ENCODE measurements around the gene STN1.

DNA sequence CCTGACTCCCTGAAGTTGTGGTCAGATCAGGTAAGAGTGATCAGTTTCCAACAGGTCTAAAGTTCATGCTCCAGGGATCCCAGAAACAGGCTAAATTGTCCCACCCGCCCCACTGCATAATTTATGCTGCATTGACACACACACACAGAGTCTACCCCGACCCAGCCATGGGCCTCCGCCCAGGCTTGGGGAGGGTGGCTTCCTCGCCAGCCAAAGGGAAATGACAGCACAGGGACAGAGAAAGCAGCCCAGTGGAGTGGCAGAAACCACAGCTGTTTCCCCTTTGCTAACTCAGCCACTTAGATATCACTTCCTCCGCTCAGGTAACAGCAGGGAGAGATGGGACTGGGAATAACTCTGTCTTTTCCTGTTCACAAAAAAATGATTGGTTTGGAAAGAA lies 72.0 kb downstream of the STN1 start:
- TF ChIP-seq, protein P1, sequence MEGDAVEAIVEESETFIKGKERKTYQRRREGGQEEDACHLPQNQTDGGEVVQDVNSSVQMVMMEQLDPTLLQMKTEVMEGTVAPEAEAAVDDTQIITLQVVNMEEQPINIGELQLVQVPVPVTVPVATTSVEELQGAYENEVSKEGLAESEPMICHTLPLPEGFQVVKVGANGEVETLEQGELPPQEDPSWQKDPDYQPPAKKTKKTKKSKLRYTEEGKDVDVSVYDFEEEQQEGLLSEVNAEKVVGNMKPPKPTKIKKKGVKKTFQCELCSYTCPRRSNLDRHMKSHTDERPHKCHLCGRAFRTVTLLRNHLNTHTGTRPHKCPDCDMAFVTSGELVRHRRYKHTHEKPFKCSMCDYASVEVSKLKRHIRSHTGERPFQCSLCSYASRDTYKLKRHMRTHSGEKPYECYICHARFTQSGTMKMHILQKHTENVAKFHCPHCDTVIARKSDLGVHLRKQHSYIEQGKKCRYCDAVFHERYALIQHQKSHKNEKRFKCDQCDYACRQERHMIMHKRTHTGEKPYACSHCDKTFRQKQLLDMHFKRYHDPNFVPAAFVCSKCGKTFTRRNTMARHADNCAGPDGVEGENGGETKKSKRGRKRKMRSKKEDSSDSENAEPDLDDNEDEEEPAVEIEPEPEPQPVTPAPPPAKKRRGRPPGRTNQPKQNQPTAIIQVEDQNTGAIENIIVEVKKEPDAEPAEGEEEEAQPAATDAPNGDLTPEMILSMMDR (IDR thresholded peaks at IDR 0.05 in 2 of 3, conservative IDR thresholded peaks at IDR 0.05 in 1 of 3; ENCODE audit: borderline replicate concordance in 1 of 3, insufficient read depth in 1 of 3, low read depth in 2 of 3, low read length in 2 of 3) = no peak
- TF ChIP-seq SRF (IDR thresholded peaks at IDR 0.05; ENCODE audit: low read depth) = no peak
- no peak for TF ChIP-seq POLR2AphosphoS5 (IDR thresholded peaks at IDR 0.05; ENCODE audit: low read depth, low read length)
- no peak for TF ChIP-seq ZNF274 (IDR thresholded peaks at IDR 0.05; ENCODE audit: low read depth, low read length)
- TF ChIP-seq, protein P2, sequence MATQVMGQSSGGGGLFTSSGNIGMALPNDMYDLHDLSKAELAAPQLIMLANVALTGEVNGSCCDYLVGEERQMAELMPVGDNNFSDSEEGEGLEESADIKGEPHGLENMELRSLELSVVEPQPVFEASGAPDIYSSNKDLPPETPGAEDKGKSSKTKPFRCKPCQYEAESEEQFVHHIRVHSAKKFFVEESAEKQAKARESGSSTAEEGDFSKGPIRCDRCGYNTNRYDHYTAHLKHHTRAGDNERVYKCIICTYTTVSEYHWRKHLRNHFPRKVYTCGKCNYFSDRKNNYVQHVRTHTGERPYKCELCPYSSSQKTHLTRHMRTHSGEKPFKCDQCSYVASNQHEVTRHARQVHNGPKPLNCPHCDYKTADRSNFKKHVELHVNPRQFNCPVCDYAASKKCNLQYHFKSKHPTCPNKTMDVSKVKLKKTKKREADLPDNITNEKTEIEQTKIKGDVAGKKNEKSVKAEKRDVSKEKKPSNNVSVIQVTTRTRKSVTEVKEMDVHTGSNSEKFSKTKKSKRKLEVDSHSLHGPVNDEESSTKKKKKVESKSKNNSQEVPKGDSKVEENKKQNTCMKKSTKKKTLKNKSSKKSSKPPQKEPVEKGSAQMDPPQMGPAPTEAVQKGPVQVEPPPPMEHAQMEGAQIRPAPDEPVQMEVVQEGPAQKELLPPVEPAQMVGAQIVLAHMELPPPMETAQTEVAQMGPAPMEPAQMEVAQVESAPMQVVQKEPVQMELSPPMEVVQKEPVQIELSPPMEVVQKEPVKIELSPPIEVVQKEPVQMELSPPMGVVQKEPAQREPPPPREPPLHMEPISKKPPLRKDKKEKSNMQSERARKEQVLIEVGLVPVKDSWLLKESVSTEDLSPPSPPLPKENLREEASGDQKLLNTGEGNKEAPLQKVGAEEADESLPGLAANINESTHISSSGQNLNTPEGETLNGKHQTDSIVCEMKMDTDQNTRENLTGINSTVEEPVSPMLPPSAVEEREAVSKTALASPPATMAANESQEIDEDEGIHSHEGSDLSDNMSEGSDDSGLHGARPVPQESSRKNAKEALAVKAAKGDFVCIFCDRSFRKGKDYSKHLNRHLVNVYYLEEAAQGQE (IDR thresholded peaks at IDR 0.05; ENCODE audit: low read depth) = no peak
- no peak for TF ChIP-seq JUND (IDR thresholded peaks at IDR 0.05)
- TF ChIP-seq, protein P3, sequence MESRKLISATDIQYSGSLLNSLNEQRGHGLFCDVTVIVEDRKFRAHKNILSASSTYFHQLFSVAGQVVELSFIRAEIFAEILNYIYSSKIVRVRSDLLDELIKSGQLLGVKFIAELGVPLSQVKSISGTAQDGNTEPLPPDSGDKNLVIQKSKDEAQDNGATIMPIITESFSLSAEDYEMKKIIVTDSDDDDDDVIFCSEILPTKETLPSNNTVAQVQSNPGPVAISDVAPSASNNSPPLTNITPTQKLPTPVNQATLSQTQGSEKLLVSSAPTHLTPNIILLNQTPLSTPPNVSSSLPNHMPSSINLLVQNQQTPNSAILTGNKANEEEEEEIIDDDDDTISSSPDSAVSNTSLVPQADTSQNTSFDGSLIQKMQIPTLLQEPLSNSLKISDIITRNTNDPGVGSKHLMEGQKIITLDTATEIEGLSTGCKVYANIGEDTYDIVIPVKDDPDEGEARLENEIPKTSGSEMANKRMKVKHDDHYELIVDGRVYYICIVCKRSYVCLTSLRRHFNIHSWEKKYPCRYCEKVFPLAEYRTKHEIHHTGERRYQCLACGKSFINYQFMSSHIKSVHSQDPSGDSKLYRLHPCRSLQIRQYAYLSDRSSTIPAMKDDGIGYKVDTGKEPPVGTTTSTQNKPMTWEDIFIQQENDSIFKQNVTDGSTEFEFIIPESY (IDR thresholded peaks at IDR 0.05; ENCODE audit: extremely low read depth, insufficient replicate concordance, low read length) = no peak
- no peak for TF ChIP-seq CBX3 (IDR thresholded peaks at IDR 0.05; ENCODE audit: low read depth)
- TF ChIP-seq POLR2A (IDR thresholded peaks at IDR 0.05; ENCODE audit: borderline replicate concordance, extremely low read depth, insufficient read depth, insufficient read length) = no peak
- no peak for TF ChIP-seq EGR1 (IDR thresholded peaks at IDR 0.05; ENCODE audit: low read depth)
- no peak for TF ChIP-seq YY1 (IDR thresholded peaks at IDR 0.05; ENCODE audit: extremely low read depth, insufficient replicate concordance, low read depth, low read length)
- TF ChIP-seq RAD21 (IDR thresholded peaks at IDR 0.05; ENCODE audit: low read depth) = no peak
- TF ChIP-seq, protein P4, sequence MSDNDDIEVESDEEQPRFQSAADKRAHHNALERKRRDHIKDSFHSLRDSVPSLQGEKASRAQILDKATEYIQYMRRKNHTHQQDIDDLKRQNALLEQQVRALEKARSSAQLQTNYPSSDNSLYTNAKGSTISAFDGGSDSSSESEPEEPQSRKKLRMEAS (IDR thresholded peaks at IDR 0.05) = no peak
